H1 (cell line): ENCODE measurements around the gene OIP5. TPM values are rescaled to one million over a fixed set of nuclear protein-coding genes. Genes with fewer than 3 reads are reported as not detected.

Experiments used
- CTCF ChIA-PET: fragments of 300-600 bp; sonication (Branson Sonifier 250); formaldehyde crosslinking; loops from one replicate; lab custom pipeline; 2021; ENCODE audit not compliant: partially characterized antibody; lab: Charles Lee
- POLR2A ChIA-PET: fragments of 300-600 bp; sonication (Branson Sonifier 250); formaldehyde crosslinking; loops from one replicate; lab custom pipeline; 2021; ENCODE audit warnings: inconsistent platforms; ENCODE audit not compliant: partially characterized antibody; lab: Charles Lee
- DNase-seq, 2 experiments: peaks; one replicate each; pipeline versions ENCODE4 v3.0.0 to v3.0.0-alpha.2; 2010 to 2022; ENCODE audit warnings: low spot score in 2 of 2, low read depth in 1 of 2, mixed read lengths in 1 of 2
- FAIRE-seq: peaks from 2 replicates; lab custom pipeline; 2011; peaks lifted over from hg19 to GRCh38; lab: Jason Lieb, UNC
- H2AFZ ChIP-seq: 2 replicates; pipeline ENCODE4 v1.8.1; 2012; ENCODE audit warnings: low read length, inconsistent platforms
- H2AK5ac ChIP-seq: 2 replicates; pipeline ENCODE4 v1.6.1; 2013; ENCODE audit warnings: low read depth, low read length
- H2BK120ac ChIP-seq: replicated peaks from 2 replicates; pipeline ENCODE3; 2013; ENCODE audit warnings: low read depth, low read length, inconsistent platforms
- H2BK12ac ChIP-seq: 2 replicates; pipeline ENCODE4 v1.6.1; 2013; ENCODE audit warnings: low read depth, low read length
- H2BK15ac ChIP-seq: 2 replicates; pipeline ENCODE4 v1.6.1; 2013; ENCODE audit warnings: low read length
- H2BK20ac ChIP-seq: 2 replicates; pipeline ENCODE4 v1.6.1; 2013; ENCODE audit warnings: low read length
- H2BK5ac ChIP-seq: 2 replicates; pipeline ENCODE4 v1.6.1; 2013; ENCODE audit warnings: low read depth, low read length
- H3K14ac ChIP-seq: 2 replicates; pipeline ENCODE4 v1.6.1; 2013; ENCODE audit warnings: inconsistent platforms; ENCODE audit not compliant: insufficient read length
- H3K18ac ChIP-seq: 2 replicates; pipeline ENCODE4 v1.6.1; 2013; ENCODE audit warnings: low read length; ENCODE audit errors: extremely low read depth
- H3K23ac ChIP-seq: 2 replicates; pipeline ENCODE4 v1.6.1; 2013; ENCODE audit warnings: inconsistent platforms; ENCODE audit not compliant: insufficient read length
- H3K23me2 ChIP-seq: 2 replicates; pipeline ENCODE4 v1.6.1; 2013; ENCODE audit warnings: low read depth, low read length
- H3K27ac ChIP-seq: 2 replicates; pipeline ENCODE4 v1.6.1; 2011; ENCODE audit warnings: low read depth, low read length, inconsistent platforms
- H3K27me3 ChIP-seq, 4 experiments: replicated peaks in 1 of 4; 1 replicate in 1 of 4; 2 replicates in 3 of 4; pipeline versions ENCODE4 v1.6.1 to v1.8.1; 2011 to 2013; ENCODE audit warnings: low read length in 3 of 4, mild to moderate bottlenecking in 3 of 4, inconsistent platforms in 2 of 4, mixed read lengths in 2 of 4, moderate library complexity in 1 of 4; ENCODE audit not compliant: control insufficient read depth in 3 of 4, insufficient read depth in 3 of 4; ENCODE audit errors: extremely low read depth in 1 of 4
- H3K36me3 ChIP-seq, 4 experiments: 2 replicates each; pipeline versions ENCODE4 v1.6.1 to v1.8.1; 2011 to 2013; ENCODE audit warnings: mild to moderate bottlenecking in 4 of 4, low read length in 3 of 4, moderate library complexity in 2 of 4, control low read depth in 1 of 4, inconsistent platforms in 1 of 4; ENCODE audit not compliant: insufficient read depth in 4 of 4, control insufficient read depth in 2 of 4
- H3K4ac ChIP-seq: replicated peaks from 2 replicates; pipeline ENCODE3; 2013; ENCODE audit warnings: low read length, low read depth, mixed read lengths, inconsistent platforms; ENCODE audit not compliant: insufficient read length
- H3K4me1 ChIP-seq, 4 experiments: replicated peaks in 1 of 4; 1 replicate in 1 of 4; 2 replicates in 3 of 4; pipeline versions ENCODE4 v1.6.1 to v1.8.1; 2011 to 2013; ENCODE audit warnings: low read length in 3 of 4, inconsistent platforms in 2 of 4, mixed read lengths in 1 of 4; ENCODE audit not compliant: insufficient read depth in 4 of 4, control insufficient read depth in 3 of 4
- H3K4me2 ChIP-seq, 2 experiments: 2 replicates each; pipeline versions ENCODE4 v1.6.1 to v1.8.1; 2011 to 2013; ENCODE audit warnings: low read depth in 2 of 2, low read length in 2 of 2, control low read depth in 1 of 2, inconsistent platforms in 1 of 2, mild to moderate bottlenecking in 1 of 2; ENCODE audit not compliant: insufficient read depth in 1 of 2
- H3K4me3 ChIP-seq, 4 experiments: fragments of 200-600, 300-600 bp in 1 of 4; sonication (generic), shearing (Covaris generic), sonication (Bioruptor Twin) in 1 of 4; 2 replicates each; pipeline versions ENCODE4 v1.5.1 to v1.8.1; 2011 to 2016; ENCODE audit warnings: low read length in 4 of 4, low read depth in 3 of 4, control low read depth in 2 of 4, inconsistent platforms in 2 of 4, mild to moderate bottlenecking in 2 of 4, mixed read lengths in 1 of 4, moderate library complexity in 1 of 4; ENCODE audit not compliant: insufficient read depth in 2 of 4; ENCODE audit errors: extremely low read depth in 1 of 4
- H3K56ac ChIP-seq: replicated peaks from 2 replicates; pipeline ENCODE3; 2013; ENCODE audit warnings: low read depth, mild to moderate bottlenecking, mixed read lengths, low read length, inconsistent platforms; ENCODE audit not compliant: insufficient read length
- H3K79me1 ChIP-seq: 2 replicates; pipeline ENCODE4 v1.6.1; 2013; ENCODE audit warnings: low read depth, low read length, control low read depth
- H3K79me2 ChIP-seq, 2 experiments: 2 replicates each; pipeline versions ENCODE4 v1.6.1 to v1.8.1; 2012 to 2013; ENCODE audit warnings: low read length in 2 of 2, mild to moderate bottlenecking in 2 of 2, inconsistent platforms in 1 of 2; ENCODE audit not compliant: insufficient read depth in 2 of 2, control insufficient read depth in 1 of 2
- H3K9ac ChIP-seq, 4 experiments: replicated peaks in 1 of 4; 1 replicate in 1 of 4; 2 replicates in 3 of 4; pipeline versions ENCODE4 v1.6.1 to v1.8.1; 2011 to 2013; ENCODE audit warnings: low read depth in 3 of 4, low read length in 3 of 4, control low read depth in 2 of 4, mild to moderate bottlenecking in 2 of 4, moderate library complexity in 2 of 4, inconsistent platforms in 1 of 4; ENCODE audit errors: extremely low read depth in 1 of 4
- H3K9me3 ChIP-seq, 2 experiments: 2 replicates each; pipeline versions ENCODE4 v1.6.1 to v1.8.1; 2012 to 2013; ENCODE audit warnings: mild to moderate bottlenecking in 2 of 2, moderate library complexity in 2 of 2, control low read depth in 1 of 2, inconsistent platforms in 1 of 2, low read depth in 1 of 2, low read length in 1 of 2, mixed read lengths in 1 of 2; ENCODE audit not compliant: insufficient read depth in 2 of 2
- H4K20me1 ChIP-seq, 2 experiments: replicated peaks in 1 of 2; 2 replicates each; pipeline versions ENCODE3 to v1.8.1; 2011 to 2013; ENCODE audit warnings: inconsistent platforms in 2 of 2, low read length in 2 of 2, mild to moderate bottlenecking in 1 of 2; ENCODE audit not compliant: insufficient read depth in 2 of 2, control insufficient read depth in 1 of 2
- H4K5ac ChIP-seq: 2 replicates; pipeline ENCODE4 v1.6.1; 2013; ENCODE audit warnings: low read length, low read depth, mixed read lengths, inconsistent platforms; ENCODE audit not compliant: insufficient read length
- H4K8ac ChIP-seq: 2 replicates; pipeline ENCODE4 v1.8.0; 2013; ENCODE audit warnings: mild to moderate bottlenecking, moderate library complexity, low read length, inconsistent platforms; ENCODE audit not compliant: insufficient read depth; ENCODE audit errors: extremely low read depth
- H4K91ac ChIP-seq: replicated peaks from 2 replicates; pipeline ENCODE3; 2013; ENCODE audit warnings: low read length, mixed read lengths, inconsistent platforms; ENCODE audit not compliant: insufficient read length
- TAF7 ChIP-seq: optimal IDR thresholded peaks from 2 replicates; pipeline ENCODE3; 2011; ENCODE audit warnings: low read depth, mild to moderate bottlenecking, inconsistent platforms, low read length, moderate library complexity, borderline replicate concordance
- WGBS, 2 experiments: shearing (Covaris generic) in 1 of 2; methylation state at CpG; one replicate each; pipeline versions ENCODE4 v1.1.6 to v1.1.7; 2013 to 2015; ENCODE audit warnings: low lambda C conversion rate in 2 of 2, mixed read lengths in 2 of 2, inconsistent platforms in 1 of 2, low coverage in 1 of 2, missing lambda C conversion rate in 1 of 2; ENCODE audit not compliant: insufficient replicate concordance in 2 of 2, insufficient coverage in 1 of 2, insufficient read length in 1 of 2; ENCODE audit errors: extremely low coverage in 1 of 2, missing lambda C conversion rate in 1 of 2; 5-methylcytosine and 5-hydroxymethylcytosine counted together
- polyA plus RNA-seq, 7 experiments: library from polyadenylated mRNA; depleted of rRNA in 3 of 7; stranded (reverse) in 5 of 7; unstranded in 2 of 7; fragments of >200 nt in 5 of 7; fragments of 200-250 nt in 2 of 7; gene quantifications; 1 replicate in 5 of 7; 2 replicates in 1 of 7; 4 replicates in 1 of 7; pipeline versions ENCODE4 v1.2.1 to v1.2.3, GENCODE V29; 2011 to 2013; ENCODE audit warnings: missing spikeins in 2 of 7, mixed read lengths in 2 of 7
- total RNA-seq: library from RNA; stranded (reverse); fragmentation: NEBNext Ultra II Directional; extraction: Animal tissue kit (Norgen Biotek cat#: 25700); gene quantifications from 2 replicates; pipeline ENCODE4 v1.2.1, GENCODE V29; 2021

Gene OIP5
- total and polyA plus RNA-seq, 2 of the 8 experiments (the other 6 are each of a cell fraction or from before 2014, with no cell fraction given) = 34.8 to 44.5 TPM

DNA sequence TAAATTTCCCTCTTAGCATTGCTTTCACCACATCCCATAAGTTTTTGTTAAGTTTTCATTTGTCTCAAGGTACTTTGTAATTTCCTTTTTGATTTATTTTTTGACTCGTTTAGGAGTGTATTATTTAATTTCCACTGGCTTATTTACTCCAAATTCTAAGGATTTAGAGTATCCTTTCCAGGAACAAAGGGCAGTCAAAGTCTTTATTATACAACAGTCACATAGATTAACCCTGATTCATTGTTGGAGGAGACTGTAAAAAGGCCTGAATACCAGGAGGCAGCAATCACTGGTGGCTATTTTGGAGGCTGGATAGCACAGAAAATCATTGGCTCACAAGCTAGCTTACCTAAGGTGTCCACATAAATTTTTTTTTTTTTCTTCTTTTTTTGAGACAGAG, 39.9 kb downstream of the OIP5 start:
- H3K56ac ChIP-seq = no peak overlapping the region
- 78% methylated on average over 1 of the region's 1 CpG; no CpG with 5 or more reads in 1 of the 2 experiments for WGBS, 2 experiments
- H3K79me2 ChIP-seq = peaks cover 0 to 34% of the 10 kb centered on the region in 2 experiments; a peak in 3 of 4 replicates
- no peak overlapping the region for H2AFZ ChIP-seq
- H3K4ac ChIP-seq = no peak overlapping the region
- no peak overlapping the region for H2BK5ac ChIP-seq
- FAIRE-seq (no peak), DNase-seq (no peak)
- no peak overlapping the region for H4K8ac ChIP-seq
- H4K91ac ChIP-seq = no peak overlapping the region
- ChIA-PET POLR2A (interaction anchor here (1.3 to 2.7 kb wide), 3 partner anchors 10 to 40 kb away, joined by 4 to 10 read pairs (median 4); partner anchors contain the start of genes NUSAP1 and OIP5), CTCF (interaction anchor here (0.7 kb wide), 1 partner anchor 324 kb away, joined by 3 read pairs; no protein-coding TSS in a partner anchor)
- no peak overlapping the region for H2BK15ac ChIP-seq
- no peak overlapping the region for H2BK20ac ChIP-seq
- H2BK120ac ChIP-seq = no peak overlapping the region
- H3K9me3 ChIP-seq = no peaks in the 10 kb centered on the region
- H3K27me3 ChIP-seq = no peaks in the 10 kb centered on the region
- no peak overlapping the region for H2AK5ac ChIP-seq
- no peak overlapping the region for H3K27ac ChIP-seq
- no peak overlapping the region for H3K23ac ChIP-seq
- H3K9ac ChIP-seq = no peak overlapping the region
- no peaks in the 10 kb centered on the region for H3K23me2 ChIP-seq
- H3K14ac ChIP-seq = no peak overlapping the region
- H4K5ac ChIP-seq = no peak overlapping the region
- peaks cover 3% of the 10 kb centered on the region; the same call in 1 of the 2 replicates for H3K79me1 ChIP-seq
- no peaks in the 10 kb centered on the region for H3K4me1 ChIP-seq
- H3K4me2 ChIP-seq = no peak overlapping the region
- H2BK12ac ChIP-seq = no peak overlapping the region
- no peak overlapping the region for H3K4me3 ChIP-seq
- H3K36me3 ChIP-seq = peaks cover 11 to 64% (median 38%) of the 10 kb centered on the region in 4 experiments
- no peak for TF ChIP-seq TAF7
- peaks cover 4 to 10% of the 10 kb centered on the region in 2 experiments for H4K20me1 ChIP-seq
- H3K18ac ChIP-seq = no peak overlapping the region
